ENCODE results near the gene LRRC38.

DNA sequence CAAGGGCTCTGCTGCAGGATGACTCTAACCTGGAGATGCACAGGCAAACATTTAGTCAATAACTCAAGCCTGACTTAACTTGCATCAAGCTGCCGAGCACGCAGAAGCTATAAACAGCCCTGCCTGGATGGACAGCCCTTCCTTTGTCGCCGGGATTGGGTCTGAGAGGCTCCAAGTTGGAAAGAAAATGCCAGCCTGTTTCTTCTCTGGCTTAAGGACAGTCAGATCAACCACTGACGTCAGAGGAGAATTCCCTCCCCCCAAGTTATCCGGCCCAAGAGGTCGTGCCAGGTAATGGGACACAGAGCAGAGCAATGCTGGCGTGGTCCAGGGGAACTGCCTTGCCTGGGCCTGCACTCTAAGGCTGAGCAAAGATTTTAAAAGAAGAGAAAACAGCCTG, 27.1 kb upstream of the LRRC38 start:
- TF ChIP-seq, protein P1, sequence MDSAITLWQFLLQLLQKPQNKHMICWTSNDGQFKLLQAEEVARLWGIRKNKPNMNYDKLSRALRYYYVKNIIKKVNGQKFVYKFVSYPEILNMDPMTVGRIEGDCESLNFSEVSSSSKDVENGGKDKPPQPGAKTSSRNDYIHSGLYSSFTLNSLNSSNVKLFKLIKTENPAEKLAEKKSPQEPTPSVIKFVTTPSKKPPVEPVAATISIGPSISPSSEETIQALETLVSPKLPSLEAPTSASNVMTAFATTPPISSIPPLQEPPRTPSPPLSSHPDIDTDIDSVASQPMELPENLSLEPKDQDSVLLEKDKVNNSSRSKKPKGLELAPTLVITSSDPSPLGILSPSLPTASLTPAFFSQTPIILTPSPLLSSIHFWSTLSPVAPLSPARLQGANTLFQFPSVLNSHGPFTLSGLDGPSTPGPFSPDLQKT (IDR thresholded peaks at IDR 0.05; ENCODE audit: borderline replicate concordance, low read depth, low read length), result no peak
- TF ChIP-seq, protein P2, sequence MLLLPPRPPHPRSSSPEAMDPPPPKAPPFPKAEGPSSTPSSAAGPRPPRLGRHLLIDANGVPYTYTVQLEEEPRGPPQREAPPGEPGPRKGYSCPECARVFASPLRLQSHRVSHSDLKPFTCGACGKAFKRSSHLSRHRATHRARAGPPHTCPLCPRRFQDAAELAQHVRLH (tag by site-specific recombination; IDR thresholded peaks at IDR 0.05), result no peak
- TF ChIP-seq ZNF558 (tag by site-specific recombination; IDR thresholded peaks at IDR 0.05), result no peak
- TF ChIP-seq, protein P3, sequence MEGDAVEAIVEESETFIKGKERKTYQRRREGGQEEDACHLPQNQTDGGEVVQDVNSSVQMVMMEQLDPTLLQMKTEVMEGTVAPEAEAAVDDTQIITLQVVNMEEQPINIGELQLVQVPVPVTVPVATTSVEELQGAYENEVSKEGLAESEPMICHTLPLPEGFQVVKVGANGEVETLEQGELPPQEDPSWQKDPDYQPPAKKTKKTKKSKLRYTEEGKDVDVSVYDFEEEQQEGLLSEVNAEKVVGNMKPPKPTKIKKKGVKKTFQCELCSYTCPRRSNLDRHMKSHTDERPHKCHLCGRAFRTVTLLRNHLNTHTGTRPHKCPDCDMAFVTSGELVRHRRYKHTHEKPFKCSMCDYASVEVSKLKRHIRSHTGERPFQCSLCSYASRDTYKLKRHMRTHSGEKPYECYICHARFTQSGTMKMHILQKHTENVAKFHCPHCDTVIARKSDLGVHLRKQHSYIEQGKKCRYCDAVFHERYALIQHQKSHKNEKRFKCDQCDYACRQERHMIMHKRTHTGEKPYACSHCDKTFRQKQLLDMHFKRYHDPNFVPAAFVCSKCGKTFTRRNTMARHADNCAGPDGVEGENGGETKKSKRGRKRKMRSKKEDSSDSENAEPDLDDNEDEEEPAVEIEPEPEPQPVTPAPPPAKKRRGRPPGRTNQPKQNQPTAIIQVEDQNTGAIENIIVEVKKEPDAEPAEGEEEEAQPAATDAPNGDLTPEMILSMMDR (tag by site-specific recombination; IDR thresholded peaks at IDR 0.05), result no peak
- TF ChIP-seq, protein P4, sequence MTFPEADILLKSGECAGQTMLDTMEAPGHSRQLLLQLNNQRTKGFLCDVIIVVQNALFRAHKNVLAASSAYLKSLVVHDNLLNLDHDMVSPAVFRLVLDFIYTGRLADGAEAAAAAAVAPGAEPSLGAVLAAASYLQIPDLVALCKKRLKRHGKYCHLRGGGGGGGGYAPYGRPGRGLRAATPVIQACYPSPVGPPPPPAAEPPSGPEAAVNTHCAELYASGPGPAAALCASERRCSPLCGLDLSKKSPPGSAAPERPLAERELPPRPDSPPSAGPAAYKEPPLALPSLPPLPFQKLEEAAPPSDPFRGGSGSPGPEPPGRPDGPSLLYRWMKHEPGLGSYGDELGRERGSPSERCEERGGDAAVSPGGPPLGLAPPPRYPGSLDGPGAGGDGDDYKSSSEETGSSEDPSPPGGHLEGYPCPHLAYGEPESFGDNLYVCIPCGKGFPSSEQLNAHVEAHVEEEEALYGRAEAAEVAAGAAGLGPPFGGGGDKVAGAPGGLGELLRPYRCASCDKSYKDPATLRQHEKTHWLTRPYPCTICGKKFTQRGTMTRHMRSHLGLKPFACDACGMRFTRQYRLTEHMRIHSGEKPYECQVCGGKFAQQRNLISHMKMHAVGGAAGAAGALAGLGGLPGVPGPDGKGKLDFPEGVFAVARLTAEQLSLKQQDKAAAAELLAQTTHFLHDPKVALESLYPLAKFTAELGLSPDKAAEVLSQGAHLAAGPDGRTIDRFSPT (tag by site-specific recombination; IDR thresholded peaks at IDR 0.05), result no peak

Data from HEK293 (cell line).